PC-3 (cell line): ENCODE measurements around the gene DYSF. TPM values are rescaled to one million over a fixed set of nuclear protein-coding genes. Genes with fewer than 3 reads are reported as not detected.

Source experiments
- ATAC-seq: fragments of 200-7000 bp; cut with Tn5 transposase; 2 replicates; pipeline ENCODE4 v1.9.1; 2020; ENCODE audit warnings: mild to moderate bottlenecking, moderate library complexity
- BruUV-seq: library from RNA; stranded (reverse); fragments of 400-500 nt; replicated peaks from 2 replicates; lab custom pipeline; 2021; lab: Mats Ljungman, UMichigan
- CTCF ChIA-PET: fragments of 300-600 bp; sonication (Branson Sonifier 250); formaldehyde crosslinking; loops from one replicate; lab custom pipeline; 2022; ENCODE audit warnings: antibody characterized with exemption; lab: Charles Lee
- POLR2A ChIA-PET: fragments of 300-600 bp; sonication (Branson Sonifier 250); formaldehyde crosslinking; loops from one replicate; lab custom pipeline; 2022; ENCODE audit warnings: antibody characterized with exemption; ENCODE audit not compliant: unreplicated experiment; lab: Charles Lee
- DNase-seq: peaks from one replicate; pipeline ENCODE4 v3.0.0-alpha.2; 2015
- H2AFZ ChIP-seq: fragments of 300-600 bp; sonication (generic); 2 replicates; pipeline ENCODE4 v1.6.0; 2016; ENCODE audit warnings: antibody characterized with exemption, low read length
- H3F3A ChIP-seq: fragments of 300-600 bp; sonication (generic); one replicate; pipeline ENCODE4 v1.6.0; 2017; ENCODE audit warnings: antibody characterized with exemption, low read length, control low read depth, mild to moderate bottlenecking; ENCODE audit not compliant: unreplicated experiment
- H3K27ac ChIP-seq: fragments of 300-600 bp; sonication (generic); 2 replicates; pipeline ENCODE4 v1.5.1; 2016; ENCODE audit warnings: mild to moderate bottlenecking, low read length
- H3K27me3 ChIP-seq: fragments of 300-600 bp; sonication (generic); 2 replicates; pipeline ENCODE4 v1.6.1; 2016; ENCODE audit warnings: low read length, mixed read lengths
- H3K36me3 ChIP-seq: fragments of 300-600 bp; sonication (generic); 2 replicates; pipeline ENCODE4 v1.6.1; 2016; ENCODE audit warnings: low read depth, mixed run types, low read length, mixed read lengths
- H3K4me1 ChIP-seq: fragments of 300-600 bp; sonication (generic); 2 replicates; pipeline ENCODE4 v1.5.1; 2016; ENCODE audit warnings: low read length; ENCODE audit not compliant: insufficient read depth
- H3K4me2 ChIP-seq: fragments of 300-600 bp; sonication (generic); 2 replicates; pipeline ENCODE4 v1.6.0; 2016; ENCODE audit warnings: low read length
- H3K4me3 ChIP-seq: fragments of 300-600 bp; sonication (generic); 2 replicates; pipeline ENCODE4 v1.5.1; 2016; ENCODE audit warnings: mild to moderate bottlenecking, low read length, mixed read lengths
- H3K79me2 ChIP-seq: fragments of 300-600 bp; sonication (generic); 2 replicates; pipeline ENCODE4 v1.6.1; 2017; ENCODE audit warnings: low read length, mixed read lengths
- H3K9ac ChIP-seq: fragments of 300-600 bp; sonication (generic); 2 replicates; pipeline ENCODE4 v1.6.0; 2016; ENCODE audit warnings: mild to moderate bottlenecking, low read length
- H3K9me2 ChIP-seq: fragments of 300-600 bp; sonication (generic); replicated peaks from 2 replicates; pipeline ENCODE4 v1.6.1; 2016; ENCODE audit warnings: mixed run types, low read length, mixed read lengths
- H3K9me3 ChIP-seq: fragments of 300-600 bp; sonication (generic); 2 replicates; pipeline ENCODE4 v1.6.1; 2016; ENCODE audit warnings: low read length, mixed read lengths
- H4K20me1 ChIP-seq: fragments of 300-600 bp; sonication (generic); 2 replicates; pipeline ENCODE4 v1.6.1; 2016; ENCODE audit warnings: low read length, mixed read lengths
- CTCF ChIP-seq: fragments of 300-600 bp; sonication (generic); conservative IDR thresholded peaks from 2 replicates; pipeline ENCODE4 v1.5.1; 2017; ENCODE audit warnings: antibody characterized with exemption, low read depth, mild to moderate bottlenecking, low read length
- EZH2 ChIP-seq: fragments of 300-600 bp; sonication (generic); IDR thresholded peaks from one replicate; pipeline ENCODE4 v1.6.1; 2017; ENCODE audit warnings: antibody characterized with exemption, mild to moderate bottlenecking, low read length; ENCODE audit not compliant: unreplicated experiment
- EZH2phosphoT487 ChIP-seq: fragments of 300-600 bp; sonication (generic); IDR thresholded peaks from 2 replicates; pipeline ENCODE4 v1.6.1; 2018; ENCODE audit warnings: mild to moderate bottlenecking, antibody characterized with exemption, low read length, borderline replicate concordance
- intact Hi-C: fragments of 100-400 bp; cut with micrococcal nuclease; formaldehyde crosslinking; loops from 2 replicates; pipeline ENCODE4 v1.9.0; 2023
- total RNA-seq: library from RNA; depleted of rRNA; stranded (reverse); fragments of >200 nt; gene quantifications from 2 replicates; pipeline ENCODE4 v1.2.3, GENCODE V29; 2014

DYSF gene
- total RNA-seq, 1 experiment from 2014 or later: 13.0 TPM

- Histone ChIP-seq H3K4me3 (no peak overlapping the region), H3K4me1 (no peaks in the 10 kb centered on the region), H3K9me2 (no peaks in the 10 kb centered on the region), H3K36me3 (no peaks in the 10 kb centered on the region), H3K27me3 (no peaks in the 10 kb centered on the region), H3K9me3 (no peaks in the 10 kb centered on the region), H3F3A (no peaks in the 10 kb centered on the region), H2AFZ (no peak overlapping the region), H3K79me2 (no peaks in the 10 kb centered on the region), H3K9ac (no peak overlapping the region), H3K4me2 (no peak overlapping the region), H4K20me1 (no peaks in the 10 kb centered on the region), H3K27ac (no peak overlapping the region)
- no peak for ATAC-seq
- TF ChIP-seq EZH2 (no peak), EZH2phosphoT487 (no peak), CTCF (no peak)
- POLR2A ChIA-PET: no interaction called here
- BruUV-seq: no TSS peak
- CTCF ChIA-PET: no interaction called here
- no peak for DNase-seq
- intact Hi-C loops: no loop called here
Measured at GRCh38 chr2:71706121-71706520, 252.8 kb downstream of the DYSF start.

- no peaks in the 10 kb centered on the region for H3K4me1 ChIP-seq
- H3K4me2 ChIP-seq: no peak overlapping the region
- H4K20me1 ChIP-seq: no peaks in the 10 kb centered on the region
- H3K36me3 ChIP-seq: no peaks in the 10 kb centered on the region
- no peak overlapping the region for H3K4me3 ChIP-seq
- no peaks in the 10 kb centered on the region for H3K79me2 ChIP-seq
- DNase-seq (no peak), ATAC-seq (no peak)
- intact Hi-C loops: no loop called here
- POLR2A ChIA-PET: no interaction called here
- CTCF ChIA-PET: no interaction called here
- H3F3A ChIP-seq: no peaks in the 10 kb centered on the region
- H3K9me2 ChIP-seq: no peaks in the 10 kb centered on the region
- H3K27ac ChIP-seq: no peak overlapping the region
- no peaks in the 10 kb centered on the region for H3K27me3 ChIP-seq
- no peak overlapping the region for H3K9ac ChIP-seq
- H2AFZ ChIP-seq: no peak overlapping the region
- no TSS peak for BruUV-seq
- TF ChIP-seq EZH2phosphoT487 (no peak), CTCF (no peak), EZH2 (no peak)
- no peaks in the 10 kb centered on the region for H3K9me3 ChIP-seq
Measured at GRCh38 chr2:71706836-71707235, 253.5 kb downstream of the DYSF start.

GRCh38 chr2:71710367-71711132 lies 257.2 kb downstream of the DYSF start:
- Histone ChIP-seq H2AFZ (no peak overlapping the region), H3K79me2 (no peaks in the 10 kb centered on the region), H4K20me1 (no peaks in the 10 kb centered on the region), H3K27me3 (no peaks in the 10 kb centered on the region), H3K4me3 (no peak overlapping the region), H3K36me3 (no peaks in the 10 kb centered on the region), H3K9me3 (no peaks in the 10 kb centered on the region), H3K9ac (no peak overlapping the region), H3K4me1 (no peaks in the 10 kb centered on the region), H3K9me2 (no peaks in the 10 kb centered on the region), H3F3A (no peaks in the 10 kb centered on the region), H3K27ac (no peak overlapping the region), H3K4me2 (no peak overlapping the region)
- DNase-seq: no peak
- ChIA-PET CTCF (no interaction called here), POLR2A (no interaction called here)
- TF ChIP-seq EZH2: no peak
- intact Hi-C loops: no loop called here
- BruUV-seq: no TSS peak
- ATAC-seq: no peak
